Neural cell (in vitro differentiated cells): ENCODE data around the gene KCNAB1. TPM values are rescaled to one million over a fixed set of nuclear protein-coding genes. Genes with fewer than 3 reads are reported as not detected.

ENCODE experiments used
- H2AFZ ChIP-seq: fragments of 200-600, 300-800 bp; sonication (generic), shearing (Covaris generic); 2 replicates; pipeline ENCODE4 v1.6.0; 2014; ENCODE audit warnings: low read depth, mild to moderate bottlenecking, antibody characterized with exemption, low read length, moderate library complexity
- H3F3A ChIP-seq: fragments of 200-600 bp; shearing (Covaris generic); 2 replicates; pipeline ENCODE4 v1.6.1; 2016; ENCODE audit warnings: mild to moderate bottlenecking, moderate library complexity, mixed read lengths, antibody characterized with exemption, low read length; ENCODE audit not compliant: insufficient read depth, poor library complexity, severe bottlenecking
- H3K27ac ChIP-seq: fragments of 200-600, 300-800 bp; sonication (generic), shearing (Covaris generic); 2 replicates; pipeline ENCODE4 v1.5.1; 2014; ENCODE audit warnings: mild to moderate bottlenecking, low read length, moderate library complexity
- H3K27me3 ChIP-seq: fragments of 300-800, 200-600 bp; sonication (generic), shearing (Covaris generic); 2 replicates; pipeline ENCODE4 v1.6.0; 2014; ENCODE audit warnings: mild to moderate bottlenecking, low read depth, low read length, moderate library complexity; ENCODE audit not compliant: insufficient read depth
- H3K36me3 ChIP-seq: fragments of 300-800, 200-600 bp; sonication (generic), shearing (Covaris generic); 2 replicates; pipeline ENCODE4 v1.5.1; 2014; ENCODE audit warnings: mild to moderate bottlenecking, antibody characterized with exemption, low read length, moderate library complexity; ENCODE audit not compliant: insufficient read depth
- H3K4me2 ChIP-seq: fragments of 300-800, 200-600 bp; sonication (generic), shearing (Covaris generic); 2 replicates; pipeline ENCODE4 v1.6.0; 2014; ENCODE audit warnings: mild to moderate bottlenecking, low read length
- H3K4me3 ChIP-seq: fragments of 300-800, 200-600 bp; sonication (generic), shearing (Covaris generic); 2 replicates; pipeline ENCODE4 v1.5.1; 2014; ENCODE audit warnings: mild to moderate bottlenecking, low read length, moderate library complexity
- H3K79me2 ChIP-seq: fragments of 200-600 bp; shearing (Covaris generic); replicated peaks from 2 replicates; pipeline ENCODE4 v1.6.0; 2014; ENCODE audit warnings: mild to moderate bottlenecking, low read length, moderate library complexity; ENCODE audit not compliant: insufficient read depth
- H3K9ac ChIP-seq: fragments of 300-800, 200-600 bp; sonication (generic), shearing (Covaris generic); 2 replicates; pipeline ENCODE4 v1.6.1; 2016; ENCODE audit warnings: mild to moderate bottlenecking, low read length, mixed read lengths
- H3K9me2 ChIP-seq: fragments of 200-600 bp; shearing (Covaris generic); 2 replicates; pipeline ENCODE4 v1.6.1; 2016; ENCODE audit warnings: mild to moderate bottlenecking, low read length, mixed read lengths; ENCODE audit not compliant: insufficient read depth
- H3K9me3 ChIP-seq: fragments of 200-600, 300-800 bp; sonication (generic), shearing (Covaris generic); 2 replicates; pipeline ENCODE4 v1.6.1; 2016; ENCODE audit warnings: mild to moderate bottlenecking, mixed run types, low read length, moderate library complexity, mixed read lengths
- H4K20me1 ChIP-seq: fragments of 200-600 bp; shearing (Covaris generic); 2 replicates; pipeline ENCODE4 v1.6.1; 2016; ENCODE audit warnings: mild to moderate bottlenecking, mixed run types; ENCODE audit not compliant: insufficient read depth
- EP300 ChIP-seq: fragments of 450-650 bp; conservative IDR thresholded peaks from 2 replicates; pipeline ENCODE4 v1.6.1; 2014; ENCODE audit warnings: antibody characterized with exemption, mild to moderate bottlenecking, moderate library complexity; ENCODE audit not compliant: poor library complexity, severe bottlenecking
- EZH2 ChIP-seq: fragments of 200-600, 300-800 bp; shearing (Covaris generic), sonication (generic); IDR thresholded peaks from 2 replicates; pipeline ENCODE4 v1.6.1; 2014; ENCODE audit warnings: antibody characterized with exemption, low read length, borderline replicate concordance, mild to moderate bottlenecking; ENCODE audit not compliant: insufficient read depth, poor library complexity, severe bottlenecking
- MXI1 ChIP-seq: fragments of 450-650 bp; conservative IDR thresholded peaks from 2 replicates; pipeline ENCODE4 v1.6.1; 2014; ENCODE audit warnings: antibody characterized with exemption, mild to moderate bottlenecking; ENCODE audit not compliant: poor library complexity, severe bottlenecking
- POLR2AphosphoS5 ChIP-seq: IDR thresholded peaks from 2 replicates; pipeline ENCODE4 v1.6.1; 2012
- RAD21 ChIP-seq: fragments of 450-650 bp; conservative IDR thresholded peaks from 2 replicates; pipeline ENCODE4 v1.6.1; 2014; ENCODE audit warnings: antibody characterized with exemption, mild to moderate bottlenecking, moderate library complexity
- SMC3 ChIP-seq: fragments of 450-650 bp; conservative IDR thresholded peaks from 2 replicates; pipeline ENCODE4 v1.6.1; 2014; ENCODE audit warnings: antibody characterized with exemption, mild to moderate bottlenecking, moderate library complexity; ENCODE audit not compliant: poor library complexity
- TAF1 ChIP-seq: IDR thresholded peaks from 2 replicates; pipeline ENCODE4 v1.6.1; 2012; ENCODE audit warnings: low read depth
- polyA plus RNA-seq: library from polyadenylated mRNA; depleted of rRNA; stranded (reverse); fragments of >200 nt; gene quantifications from 2 replicates; pipeline ENCODE4 v1.2.3, GENCODE V29; 2014
- TF ChIP-seq, protein P1 (sequence below): IDR thresholded peaks from 2 replicates; pipeline ENCODE4 v1.6.1; 2012; ENCODE audit warnings: borderline replicate concordance
- TF ChIP-seq, protein P2 (sequence below): fragments of 450-650 bp; IDR thresholded peaks from 2 replicates; pipeline ENCODE4 v1.5.1; 2014; ENCODE audit warnings: antibody characterized with exemption, mild to moderate bottlenecking, moderate library complexity; ENCODE audit not compliant: poor library complexity, severe bottlenecking

Gene KCNAB1
- polyA plus RNA-seq, 1 donor from 2014 or later, result 14.9 TPM

GRCh38 chr3:156102267-156102931 lies 18.0 kb upstream of the KCNAB1 start:
- Histone ChIP-seq H3K27me3 (no peaks in the 10 kb centered on the region), H4K20me1 (no peaks in the 10 kb centered on the region), H3K36me3 (no peaks in the 10 kb centered on the region), H2AFZ (no peak overlapping the region), H3K27ac (no peak overlapping the region), H3F3A (no peaks in the 10 kb centered on the region), H3K9me2 (no peaks in the 10 kb centered on the region), H3K4me2 (no peak overlapping the region), H3K9ac (no peak overlapping the region), H3K4me3 (no peak overlapping the region), H3K9me3 (no peaks in the 10 kb centered on the region), H3K79me2 (no peaks in the 10 kb centered on the region)
- no peak for TF ChIP-seq MXI1

GRCh38 chr3:156106721-156107373 lies 13.5 kb upstream of the KCNAB1 start:
- Histone ChIP-seq H3K36me3 (no peaks in the 10 kb centered on the region), H3K4me2 (no peak overlapping the region), H3K27me3 (no peaks in the 10 kb centered on the region), H3K79me2 (no peaks in the 10 kb centered on the region), H3K4me3 (no peak overlapping the region), H3K9me2 (no peaks in the 10 kb centered on the region), H3K9ac (no peak overlapping the region), H4K20me1 (no peaks in the 10 kb centered on the region), H3K27ac (no peak overlapping the region), H2AFZ (no peak overlapping the region), H3K9me3 (no peaks in the 10 kb centered on the region), H3F3A (no peaks in the 10 kb centered on the region)
- TF ChIP-seq RAD21 (no peak), EP300 (no peak), POLR2AphosphoS5 (no peak), TAF1 (no peak), MXI1 (no peak), SMC3 (no peak), EZH2 (no peak)
- TF ChIP-seq, protein P1, sequence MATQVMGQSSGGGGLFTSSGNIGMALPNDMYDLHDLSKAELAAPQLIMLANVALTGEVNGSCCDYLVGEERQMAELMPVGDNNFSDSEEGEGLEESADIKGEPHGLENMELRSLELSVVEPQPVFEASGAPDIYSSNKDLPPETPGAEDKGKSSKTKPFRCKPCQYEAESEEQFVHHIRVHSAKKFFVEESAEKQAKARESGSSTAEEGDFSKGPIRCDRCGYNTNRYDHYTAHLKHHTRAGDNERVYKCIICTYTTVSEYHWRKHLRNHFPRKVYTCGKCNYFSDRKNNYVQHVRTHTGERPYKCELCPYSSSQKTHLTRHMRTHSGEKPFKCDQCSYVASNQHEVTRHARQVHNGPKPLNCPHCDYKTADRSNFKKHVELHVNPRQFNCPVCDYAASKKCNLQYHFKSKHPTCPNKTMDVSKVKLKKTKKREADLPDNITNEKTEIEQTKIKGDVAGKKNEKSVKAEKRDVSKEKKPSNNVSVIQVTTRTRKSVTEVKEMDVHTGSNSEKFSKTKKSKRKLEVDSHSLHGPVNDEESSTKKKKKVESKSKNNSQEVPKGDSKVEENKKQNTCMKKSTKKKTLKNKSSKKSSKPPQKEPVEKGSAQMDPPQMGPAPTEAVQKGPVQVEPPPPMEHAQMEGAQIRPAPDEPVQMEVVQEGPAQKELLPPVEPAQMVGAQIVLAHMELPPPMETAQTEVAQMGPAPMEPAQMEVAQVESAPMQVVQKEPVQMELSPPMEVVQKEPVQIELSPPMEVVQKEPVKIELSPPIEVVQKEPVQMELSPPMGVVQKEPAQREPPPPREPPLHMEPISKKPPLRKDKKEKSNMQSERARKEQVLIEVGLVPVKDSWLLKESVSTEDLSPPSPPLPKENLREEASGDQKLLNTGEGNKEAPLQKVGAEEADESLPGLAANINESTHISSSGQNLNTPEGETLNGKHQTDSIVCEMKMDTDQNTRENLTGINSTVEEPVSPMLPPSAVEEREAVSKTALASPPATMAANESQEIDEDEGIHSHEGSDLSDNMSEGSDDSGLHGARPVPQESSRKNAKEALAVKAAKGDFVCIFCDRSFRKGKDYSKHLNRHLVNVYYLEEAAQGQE, result no peak
- TF ChIP-seq, protein P2, sequence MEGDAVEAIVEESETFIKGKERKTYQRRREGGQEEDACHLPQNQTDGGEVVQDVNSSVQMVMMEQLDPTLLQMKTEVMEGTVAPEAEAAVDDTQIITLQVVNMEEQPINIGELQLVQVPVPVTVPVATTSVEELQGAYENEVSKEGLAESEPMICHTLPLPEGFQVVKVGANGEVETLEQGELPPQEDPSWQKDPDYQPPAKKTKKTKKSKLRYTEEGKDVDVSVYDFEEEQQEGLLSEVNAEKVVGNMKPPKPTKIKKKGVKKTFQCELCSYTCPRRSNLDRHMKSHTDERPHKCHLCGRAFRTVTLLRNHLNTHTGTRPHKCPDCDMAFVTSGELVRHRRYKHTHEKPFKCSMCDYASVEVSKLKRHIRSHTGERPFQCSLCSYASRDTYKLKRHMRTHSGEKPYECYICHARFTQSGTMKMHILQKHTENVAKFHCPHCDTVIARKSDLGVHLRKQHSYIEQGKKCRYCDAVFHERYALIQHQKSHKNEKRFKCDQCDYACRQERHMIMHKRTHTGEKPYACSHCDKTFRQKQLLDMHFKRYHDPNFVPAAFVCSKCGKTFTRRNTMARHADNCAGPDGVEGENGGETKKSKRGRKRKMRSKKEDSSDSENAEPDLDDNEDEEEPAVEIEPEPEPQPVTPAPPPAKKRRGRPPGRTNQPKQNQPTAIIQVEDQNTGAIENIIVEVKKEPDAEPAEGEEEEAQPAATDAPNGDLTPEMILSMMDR, result no peak
